Activated B cell treated with CpG ODN at 0.5 μM for 24 hours (primary cell): ENCODE data around the gene CDH12. TPM values are rescaled to one million over a fixed set of nuclear protein-coding genes. Genes with fewer than 3 reads are reported as not detected.

Experiments
- ATAC-seq: fragments of 200-7000 bp; cut with Tn5 transposase; one replicate; pipeline ENCODE4 v1.10.0; 2021; ENCODE audit warnings: low read depth, mild to moderate bottlenecking, moderate library complexity
- CTCF ChIA-PET: fragments of 350-600 bp; sonication (Branson Sonifier 250); formaldehyde crosslinking; loops from one replicate; lab custom pipeline; 2021; ENCODE audit warnings: antibody characterized with exemption; lab: Charles Lee
- POLR2A ChIA-PET: fragments of 350-600 bp; sonication (Branson Sonifier 250); formaldehyde crosslinking; loops from one replicate; lab custom pipeline; 2021; ENCODE audit warnings: antibody characterized with exemption; lab: Charles Lee
- DNase-seq: peaks from one replicate; pipeline ENCODE4 v3.0.0; 2022
- H3K27ac Mint-ChIP-seq: one replicate; pipeline ENCODE4 v1.8.0; 2020; ENCODE audit warnings: mixed read lengths
- H3K27me3 Mint-ChIP-seq: one replicate; pipeline ENCODE4 v1.8.0; 2021; ENCODE audit warnings: mixed read lengths
- H3K36me3 Mint-ChIP-seq: one replicate; pipeline ENCODE4 v1.8.0; 2021; ENCODE audit warnings: low read depth, mixed read lengths
- H3K4me1 Mint-ChIP-seq: one replicate; pipeline ENCODE4 v1.8.0; 2021; ENCODE audit warnings: mixed read lengths
- H3K4me3 Mint-ChIP-seq: one replicate; pipeline ENCODE4 v1.8.0; 2020; ENCODE audit warnings: mild to moderate bottlenecking, mixed read lengths
- H3K9me3 Mint-ChIP-seq: one replicate; pipeline ENCODE4 v1.8.0; 2020; ENCODE audit warnings: mixed read lengths
- CTCF ChIP-seq: fragments of 200-600 bp; IDR thresholded peaks from one replicate; pipeline ENCODE4 v1.8.0; 2022; ENCODE audit warnings: antibody characterized with exemption, mild to moderate bottlenecking
- intact Hi-C: fragments of 100-400 bp; cut with micrococcal nuclease; formaldehyde crosslinking; loops from one replicate; pipeline ENCODE4 v1.15.1; 2024
- total RNA-seq: library from RNA; stranded (reverse); gene quantifications from 2 replicates; pipeline ENCODE4 v1.2.3, GENCODE V29; 2022

The CDH12 gene
- total RNA-seq, 1 donor from 2014 or later = not detected

- POLR2A ChIA-PET = no interaction called here
- Mint-ChIP-seq H3K4me3 (no peak overlapping the region), H3K4me1 (no peaks in the 10 kb centered on the region), H3K27ac (no peak overlapping the region), H3K27me3 (no peaks in the 10 kb centered on the region), H3K9me3 (no peaks in the 10 kb centered on the region), H3K36me3 (no peaks in the 10 kb centered on the region)
- ATAC-seq = no peak
- no peak for TF ChIP-seq CTCF
- DNase-seq = no peak
- CTCF ChIA-PET = no interaction called here
- intact Hi-C loops = no loop called here
Observed at GRCh38 chr5:21792748-21793147, 1060.4 kb downstream of the CDH12 start.

GRCh38 chr5:21791304-21791703, 1061.8 kb downstream of the CDH12 start:
- no peaks in the 10 kb centered on the region for H3K9me3 Mint-ChIP-seq
- intact Hi-C loops = no loop called here
- H3K27me3 Mint-ChIP-seq = no peaks in the 10 kb centered on the region
- H3K4me3 Mint-ChIP-seq = no peak overlapping the region
- no peaks in the 10 kb centered on the region for H3K36me3 Mint-ChIP-seq
- CTCF ChIA-PET = no interaction called here
- H3K4me1 Mint-ChIP-seq = no peaks in the 10 kb centered on the region
- POLR2A ChIA-PET = no interaction called here
- no peak overlapping the region for H3K27ac Mint-ChIP-seq
- ATAC-seq (no peak), DNase-seq (no peak)
- TF ChIP-seq CTCF = no peak

GRCh38 chr5:21784487-21784886, 1068.7 kb downstream of the CDH12 start:
- intact Hi-C loops = no loop called here
- H3K4me3 Mint-ChIP-seq = no peak overlapping the region
- H3K9me3 Mint-ChIP-seq = peaks cover 2% of the 10 kb centered on the region
- POLR2A ChIA-PET = no interaction called here
- CTCF ChIA-PET = no interaction called here
- H3K36me3 Mint-ChIP-seq = no peaks in the 10 kb centered on the region
- no peaks in the 10 kb centered on the region for H3K27me3 Mint-ChIP-seq
- H3K27ac Mint-ChIP-seq = no peak overlapping the region
- no peaks in the 10 kb centered on the region for H3K4me1 Mint-ChIP-seq
- ATAC-seq = no peak
- DNase-seq = no peak
- no peak for TF ChIP-seq CTCF

GRCh38 chr5:21783074-21783679, 1070.0 kb downstream of the CDH12 start:
- DNase-seq (no peak), ATAC-seq (no peak)
- Mint-ChIP-seq H3K4me3 (no peak overlapping the region), H3K36me3 (no peaks in the 10 kb centered on the region), H3K27ac (no peak overlapping the region), H3K4me1 (no peaks in the 10 kb centered on the region), H3K27me3 (no peaks in the 10 kb centered on the region), H3K9me3 (peaks cover 2% of the 10 kb centered on the region)
- POLR2A ChIA-PET = no interaction called here
- intact Hi-C loops = no loop called here
- no peak for TF ChIP-seq CTCF
- CTCF ChIA-PET = no interaction called here

- TF ChIP-seq CTCF = no peak
Observed at GRCh38 chr5:21776466-21776865, 1076.7 kb downstream of the CDH12 start.

More at GRCh38 chr5:21776466-21776865, 1076.7 kb downstream of the CDH12 start:
- H3K36me3 Mint-ChIP-seq = no peaks in the 10 kb centered on the region
- no peak overlapping the region for H3K27ac Mint-ChIP-seq
- intact Hi-C loops = no loop called here
- H3K4me1 Mint-ChIP-seq = no peaks in the 10 kb centered on the region
- H3K9me3 Mint-ChIP-seq = no peaks in the 10 kb centered on the region
- ChIA-PET POLR2A (no interaction called here), CTCF (no interaction called here)
- H3K4me3 Mint-ChIP-seq = no peak overlapping the region
- ATAC-seq (no peak), DNase-seq (no peak)
- H3K27me3 Mint-ChIP-seq = no peaks in the 10 kb centered on the region
